ENCODE data around the gene PTPN14.

The PTPN14 gene

DNA sequence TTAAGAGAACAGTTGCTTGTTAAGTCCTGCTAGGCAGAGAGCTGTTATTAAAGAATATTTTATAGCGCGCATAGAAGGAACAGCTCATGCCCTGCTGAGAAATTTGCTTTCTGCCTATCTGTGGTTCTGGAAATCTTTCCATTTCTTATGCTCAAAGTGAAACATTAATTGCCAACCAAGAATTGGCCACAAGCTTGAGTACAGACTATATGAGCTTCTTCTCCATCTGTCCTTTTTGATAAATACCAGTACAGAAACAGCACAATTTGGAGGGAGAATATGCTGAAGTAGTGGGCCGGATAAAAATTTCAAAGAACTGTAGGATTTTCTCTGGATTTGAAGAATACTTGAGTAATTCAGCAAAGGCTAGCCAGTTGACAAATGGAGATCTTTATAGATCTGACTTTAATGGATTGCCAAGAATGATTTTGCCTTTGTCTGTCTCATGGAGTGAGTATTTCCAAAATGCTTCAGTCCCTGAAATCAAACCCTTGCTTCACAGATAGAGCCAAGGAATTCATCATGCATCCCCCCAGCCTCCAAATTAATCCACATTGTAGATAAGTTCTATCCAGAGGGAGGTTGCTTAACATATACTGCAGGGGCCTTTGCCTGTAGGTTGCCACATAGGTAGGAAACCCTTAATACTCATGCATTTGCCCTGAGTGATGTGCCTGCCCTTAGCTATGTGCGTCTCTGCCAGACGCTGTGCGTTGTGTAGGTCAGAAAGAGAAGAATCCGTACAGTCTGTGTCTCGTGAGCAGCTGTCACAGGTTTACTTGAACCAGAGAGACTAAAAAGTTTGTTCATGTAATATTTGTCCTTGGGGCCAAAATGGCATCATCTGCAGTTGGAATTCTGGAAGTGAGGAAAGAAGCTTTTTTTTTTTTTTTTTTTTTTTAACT lies 226.3 kb downstream of the PTPN14 start:
- DNase-seq, result no peak

DNA sequence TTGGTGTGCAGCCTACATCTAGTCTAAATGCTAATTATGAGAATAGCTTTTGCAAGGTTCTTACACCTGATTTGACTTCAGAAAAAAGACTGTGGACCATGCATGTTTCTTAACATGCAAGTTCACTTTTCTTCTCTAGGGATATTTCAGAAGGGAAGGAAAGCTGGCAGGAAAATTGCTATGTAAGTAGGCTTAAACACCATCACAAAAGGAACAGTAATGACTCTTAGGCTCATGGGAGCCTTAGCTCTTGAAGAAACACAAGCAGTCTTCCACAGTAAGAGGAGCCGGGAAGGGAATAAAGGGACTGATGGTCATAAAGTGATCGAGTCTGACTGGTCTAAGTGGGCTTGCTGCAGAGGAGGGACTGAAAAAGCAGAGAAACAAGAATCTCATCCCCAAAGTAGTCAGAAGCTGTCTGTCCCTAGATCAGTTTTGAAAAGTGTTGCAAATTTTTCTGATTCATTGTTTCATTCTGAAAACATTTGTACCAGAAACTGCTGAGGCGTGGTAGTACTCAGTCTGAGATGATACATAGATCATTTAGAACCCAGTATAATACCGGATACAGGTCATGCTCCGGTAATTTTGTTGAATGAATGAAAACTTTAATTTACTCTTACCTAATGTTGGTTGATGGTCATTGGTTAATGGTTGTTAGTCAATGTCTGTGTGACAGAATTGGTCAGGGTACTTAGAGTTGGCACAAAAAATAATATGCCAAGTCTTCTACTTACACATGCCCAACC lies 229.5 kb downstream of the PTPN14 start:
- no peak for DNase-seq

DNA sequence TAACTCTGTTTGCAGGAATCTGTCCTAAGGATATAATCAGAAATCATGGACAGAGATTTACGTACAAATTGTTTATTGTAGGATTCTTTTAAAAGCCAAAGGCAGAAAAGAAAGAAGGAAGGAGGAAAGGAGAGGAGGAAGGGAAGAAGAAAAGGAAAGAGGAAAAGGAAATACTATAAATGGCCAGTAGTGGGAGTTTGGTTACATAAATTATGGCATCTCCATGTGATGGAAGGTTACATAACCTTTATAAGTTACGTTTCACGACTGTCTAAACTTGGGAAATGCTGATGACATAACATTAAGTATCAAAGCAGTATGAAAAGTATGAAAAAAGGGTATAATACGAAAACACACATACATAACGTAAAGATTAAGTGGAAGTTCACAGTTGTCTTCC lies 231.5 kb downstream of the PTPN14 start:
- DNase-seq, result no peak

GRCh38 chr1:214318956-214319736 lies 232.3 kb downstream of the PTPN14 start:
- no peak for DNase-seq

DNA sequence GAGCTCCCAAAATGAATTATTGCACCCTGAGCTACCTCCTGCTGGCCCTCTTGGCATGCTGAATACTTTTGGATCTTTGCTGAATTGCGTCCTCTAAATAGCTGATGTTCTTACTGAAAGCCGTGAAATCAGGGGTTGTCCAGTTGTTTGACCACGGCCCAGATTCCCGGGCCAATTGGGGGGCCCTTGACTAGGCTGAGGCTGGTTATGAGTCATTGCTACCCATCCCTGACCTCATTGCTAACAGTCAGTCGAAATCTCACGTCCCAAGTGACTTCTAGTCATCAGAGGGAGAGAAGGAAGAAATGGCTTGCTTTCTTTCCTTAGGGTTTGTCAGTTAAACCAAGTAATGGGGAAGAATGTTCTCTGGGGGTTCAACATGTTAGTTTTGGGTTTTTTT lies 233.0 kb downstream of the PTPN14 start:
- no peak for DNase-seq

DNA sequence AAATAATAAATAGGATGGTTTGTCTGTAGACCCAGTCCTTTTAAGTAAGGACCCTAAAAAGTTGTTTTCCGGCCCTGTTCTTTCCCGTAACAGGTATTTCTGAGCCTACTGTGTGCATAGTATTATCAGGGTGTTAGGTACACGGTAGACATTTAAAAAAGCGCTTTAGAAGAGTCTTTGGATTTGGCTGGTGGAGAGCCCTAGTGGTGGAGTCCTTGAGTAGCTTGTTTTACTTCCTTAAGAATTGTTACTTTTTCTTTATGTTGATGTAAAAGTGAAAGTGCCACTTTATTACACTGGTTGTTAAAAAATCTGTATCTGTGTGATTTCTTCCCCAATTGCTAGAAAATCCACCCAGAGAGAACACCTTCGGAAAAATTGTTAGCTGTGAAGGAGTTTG lies 233.7 kb downstream of the PTPN14 start:
- DNase-seq, result no peak

DNA sequence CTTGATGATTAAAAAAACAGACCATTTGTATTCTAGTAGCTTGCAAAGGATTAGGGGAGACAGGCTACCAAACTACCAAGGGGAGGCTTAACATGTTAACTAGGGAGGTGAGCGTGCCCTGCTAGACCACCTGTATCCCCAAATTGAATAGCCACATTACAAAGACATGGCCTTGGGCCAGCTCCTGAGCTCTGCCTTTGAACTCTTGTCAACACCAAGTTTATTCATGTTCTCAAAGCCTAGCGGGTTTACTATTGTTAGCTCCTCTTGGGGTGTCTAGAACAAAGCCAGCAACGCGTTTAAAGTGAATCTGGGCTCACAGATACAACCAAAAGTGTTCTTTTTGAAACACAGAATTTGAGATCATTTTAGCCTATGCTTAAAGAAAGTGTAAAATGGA lies 234.1 kb downstream of the PTPN14 start:
- no peak for DNase-seq

DNA sequence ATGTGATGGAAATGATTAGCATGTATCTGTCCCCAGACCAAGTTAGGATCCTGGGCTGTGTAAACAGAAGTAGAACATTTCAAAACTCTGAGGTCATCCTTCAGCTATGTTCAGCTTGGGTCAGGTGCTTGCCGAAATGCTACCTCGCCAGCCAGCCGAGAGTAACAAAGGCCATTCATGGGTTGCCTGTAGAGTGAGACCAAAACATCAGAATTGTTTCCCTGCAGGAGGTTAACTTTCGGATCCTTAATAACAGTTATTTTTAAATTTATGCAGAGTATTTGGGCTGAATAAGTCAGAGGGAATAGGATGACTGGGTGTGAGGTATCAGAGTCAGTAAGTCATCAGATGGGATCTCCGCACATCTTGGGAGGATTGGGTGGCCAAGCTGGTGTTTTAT lies 234.8 kb downstream of the PTPN14 start:
- DNase-seq, result no peak

DNA sequence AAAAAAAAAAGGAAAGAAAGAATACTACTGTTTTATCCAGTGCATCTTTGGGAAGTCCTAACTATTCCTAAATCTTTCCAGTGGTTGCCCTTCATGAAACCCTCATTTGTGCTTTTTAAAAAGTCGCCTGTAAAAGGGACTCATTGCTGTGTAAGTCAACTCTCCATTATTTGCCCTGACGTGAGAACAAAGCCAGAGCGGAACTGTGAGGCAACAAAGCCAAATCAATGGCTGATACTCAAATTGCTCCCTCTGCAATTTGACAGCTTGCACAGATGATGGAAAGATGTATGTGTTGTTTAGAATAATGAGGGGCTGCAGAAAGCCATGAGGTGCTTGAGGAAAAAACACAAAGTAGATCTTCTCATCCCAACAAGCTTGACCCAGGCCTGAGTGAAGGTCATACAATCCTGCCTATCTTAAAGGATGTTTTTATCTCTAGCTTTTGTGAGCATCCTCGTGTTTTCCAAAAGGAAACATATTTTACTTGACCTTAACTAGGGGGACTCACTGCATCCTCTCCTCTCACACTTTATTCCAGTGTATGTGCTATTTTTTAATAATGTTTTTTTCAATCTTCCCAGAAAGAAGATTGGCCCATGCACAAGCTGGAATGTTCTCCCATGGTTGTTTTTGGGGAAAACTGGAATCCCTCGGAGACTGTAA lies 237.1 kb downstream of the PTPN14 start:
- DNase-seq, result no peak

GRCh38 chr1:214312530-214313051 lies 238.8 kb downstream of the PTPN14 start:
- DNase-seq, result no peak

DNA sequence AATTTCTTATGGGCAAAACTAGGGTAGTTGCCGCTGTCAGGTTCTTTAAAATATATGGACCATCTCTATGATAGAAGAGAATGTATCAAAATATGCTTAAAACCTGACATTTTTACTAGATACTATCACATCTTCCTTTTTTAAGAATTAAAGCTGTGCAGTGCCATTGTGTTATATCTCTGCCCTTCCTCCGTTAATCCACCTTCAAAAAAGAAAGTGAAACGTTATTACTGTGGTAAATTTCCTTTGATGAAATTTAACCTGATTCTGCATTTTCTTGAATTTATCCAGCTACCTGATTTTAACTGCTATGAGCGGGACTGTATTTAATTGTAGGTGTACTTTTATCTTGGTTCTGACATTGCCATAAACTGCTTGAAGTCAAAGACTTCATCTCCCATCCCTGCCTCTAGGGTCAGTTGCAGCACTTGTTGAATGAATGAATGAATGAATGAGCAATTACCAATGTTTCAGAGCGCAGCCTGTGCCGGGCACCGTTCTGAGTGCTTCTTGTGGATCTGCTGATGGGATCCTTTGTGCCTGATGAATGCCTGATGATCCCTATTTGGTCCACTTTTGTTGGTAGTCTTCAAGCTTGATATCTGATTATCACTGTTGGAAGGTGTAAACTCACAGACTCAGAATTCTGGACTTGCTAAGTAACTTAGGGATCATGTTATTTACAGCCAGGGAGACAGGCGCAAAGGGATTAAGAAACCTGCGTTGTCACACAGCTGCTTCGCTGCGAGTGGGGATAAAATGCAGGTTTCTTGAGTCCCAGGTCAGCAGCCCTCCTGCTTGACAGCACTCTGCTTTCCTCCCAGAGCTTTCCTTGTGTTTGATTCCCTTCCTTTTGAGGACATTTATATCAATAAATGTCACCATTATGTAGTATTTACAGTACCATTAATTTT lies 240.4 kb downstream of the PTPN14 start:
- DNase-seq, result no peak

DNA sequence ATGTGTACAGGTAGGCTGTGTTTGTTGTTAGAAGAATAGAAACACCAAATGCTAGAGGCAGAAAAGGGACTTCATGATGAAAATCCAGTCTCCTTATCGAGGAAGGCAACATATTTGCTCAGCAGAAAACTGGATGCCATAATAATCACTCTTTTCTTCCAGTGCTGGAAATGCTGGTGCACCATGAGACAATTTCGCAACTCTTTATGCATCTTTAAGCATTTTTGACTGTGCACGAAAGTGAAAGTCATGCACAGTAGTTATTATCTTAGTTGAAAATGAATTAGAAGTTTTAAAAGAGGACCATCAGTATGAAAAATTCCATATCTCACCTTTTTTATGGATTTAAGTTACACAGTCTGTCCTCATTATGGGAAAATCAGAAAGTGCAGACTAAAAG lies 241.4 kb downstream of the PTPN14 start:
- no peak for DNase-seq

DNA sequence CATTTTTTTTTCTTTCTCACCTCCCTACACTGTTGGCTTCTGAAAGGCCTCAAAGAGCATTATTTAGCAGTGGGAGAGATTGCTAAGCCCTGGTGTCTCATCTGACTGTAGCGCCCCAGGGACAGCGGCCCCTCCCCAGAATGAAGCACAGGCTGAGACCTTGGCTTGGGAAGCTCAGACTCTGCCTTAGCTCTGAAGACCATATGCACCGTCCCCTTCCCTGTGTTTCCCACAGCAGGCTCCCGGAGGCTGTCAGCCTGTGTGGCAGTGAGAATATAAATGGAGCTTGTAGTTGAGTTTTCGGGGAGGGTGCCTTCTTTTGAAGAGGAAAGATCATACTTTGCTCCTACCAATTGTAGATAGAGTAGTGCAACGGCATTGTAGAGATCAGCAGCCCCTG lies 245.1 kb downstream of the PTPN14 start:
- no peak for DNase-seq

GRCh38 chr1:214305164-214305751 lies 246.1 kb downstream of the PTPN14 start:
- DNase-seq, result no peak

GRCh38 chr1:214303141-214303930 lies 248.1 kb downstream of the PTPN14 start:
- no peak for DNase-seq

GRCh38 chr1:214301526-214301925 lies 249.9 kb downstream of the PTPN14 start:
- no peak for DNase-seq

DNA sequence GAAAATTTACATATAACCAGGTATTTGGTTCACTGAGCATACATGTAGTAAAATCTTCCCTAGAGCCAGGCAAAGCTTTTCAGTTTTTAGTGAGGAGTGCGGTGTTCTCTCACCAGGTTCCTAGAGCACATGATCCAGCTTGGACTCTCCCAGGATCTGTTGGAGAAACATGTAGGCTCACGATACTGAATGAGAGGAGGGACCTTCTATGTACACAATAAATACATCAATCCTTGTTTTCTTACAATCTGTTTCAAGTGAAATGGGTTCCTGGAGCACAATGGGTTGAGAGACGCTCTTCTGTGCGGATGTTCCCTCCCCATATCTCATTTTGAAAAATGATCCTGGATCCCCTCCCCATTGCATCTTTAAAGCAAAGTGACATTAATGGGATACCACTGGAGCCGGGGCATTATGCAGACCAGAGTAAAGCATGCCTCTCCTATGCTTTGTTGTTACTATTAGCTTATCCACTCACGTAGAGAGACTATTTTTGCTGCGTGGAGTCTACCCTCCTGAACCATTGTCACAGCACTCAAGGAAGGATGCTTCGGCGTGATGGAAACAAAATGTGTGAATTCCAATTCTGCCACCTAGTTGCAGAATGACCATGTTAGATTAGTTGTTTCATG lies 251.1 kb downstream of the PTPN14 start:
- DNase-seq, result no peak
